RKO (cell line): ENCODE data around the gene TMEM178B.
A peak's percentile ranks its signal among the peaks of the same experiment; 100 is the strongest.
"Not testable (repeated sequence)": the region's sequence is repeated elsewhere in the genome, so short reads cannot be mapped to it uniquely, and the experiment has no call there.

Experiments
- DNase-seq: peaks from one replicate; pipeline ENCODE4 v3.0.0-alpha.2; 2016; ENCODE audit warnings: low spot score

Gene TMEM178B

DNA sequence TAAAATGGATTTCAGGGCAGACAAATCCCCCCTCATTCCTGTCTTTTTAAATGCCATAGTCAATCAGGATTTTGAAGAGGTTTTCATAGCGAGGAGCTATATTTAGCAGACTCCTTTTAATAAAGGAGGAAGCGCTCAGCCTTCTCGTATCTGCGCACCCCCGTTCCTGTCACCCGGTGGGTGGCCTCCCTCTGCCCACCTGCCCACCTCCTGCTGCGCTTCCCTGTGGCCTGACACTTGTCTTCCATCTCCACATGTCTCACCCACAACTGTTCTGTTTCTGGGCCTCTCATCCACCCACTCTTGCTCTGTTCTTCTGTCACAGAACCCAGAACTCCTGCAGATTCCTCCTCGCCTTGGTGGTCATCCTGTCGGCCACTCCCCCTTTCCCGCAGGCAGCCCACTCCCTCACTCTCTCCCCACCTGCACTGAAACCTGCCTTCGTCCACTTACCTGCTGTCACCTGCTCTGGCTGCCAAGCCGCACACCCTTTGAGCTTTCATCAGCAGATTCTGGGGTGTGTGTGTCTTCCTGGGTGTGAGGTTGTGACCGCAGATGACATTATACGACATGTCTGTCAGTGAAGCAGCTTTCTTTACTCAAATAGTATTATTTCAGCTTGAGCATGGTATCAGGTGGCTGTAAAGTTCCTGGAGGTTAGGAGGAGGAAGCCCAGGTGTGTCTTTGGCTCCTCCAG lies 313.8 kb downstream of the TMEM178B start:
- no peak for DNase-seq

DNA sequence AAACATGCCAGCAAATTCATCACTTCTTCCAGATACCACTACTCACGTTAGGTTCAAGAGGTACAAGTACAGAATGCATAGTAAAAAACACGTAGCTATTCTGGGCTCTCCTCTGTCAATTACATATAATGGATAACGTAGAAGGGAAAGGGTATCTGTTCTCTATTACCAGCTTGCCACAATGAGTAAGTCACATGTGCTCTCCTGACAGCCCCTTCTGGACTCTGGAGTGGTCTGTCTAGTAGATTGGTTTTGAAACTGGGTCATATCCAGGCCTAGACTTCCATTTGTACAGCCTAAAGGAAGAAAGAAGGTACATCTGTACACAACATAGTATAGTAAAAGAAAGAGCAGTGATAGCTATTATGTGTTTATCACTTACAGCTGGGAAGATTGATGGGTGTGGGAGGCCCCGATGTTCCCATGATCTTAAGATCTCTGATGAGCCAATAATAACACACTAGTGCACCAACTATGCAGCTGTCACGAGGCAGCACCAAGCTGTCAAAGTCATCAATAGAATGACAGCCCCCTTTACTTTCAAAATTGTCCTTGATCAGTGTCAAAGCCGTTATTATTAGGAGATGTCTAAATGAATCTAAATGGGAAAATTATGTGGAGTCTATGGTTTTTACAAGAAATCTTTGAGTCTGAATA lies 315.4 kb downstream of the TMEM178B start:
- DNase-seq, result no peak

DNA sequence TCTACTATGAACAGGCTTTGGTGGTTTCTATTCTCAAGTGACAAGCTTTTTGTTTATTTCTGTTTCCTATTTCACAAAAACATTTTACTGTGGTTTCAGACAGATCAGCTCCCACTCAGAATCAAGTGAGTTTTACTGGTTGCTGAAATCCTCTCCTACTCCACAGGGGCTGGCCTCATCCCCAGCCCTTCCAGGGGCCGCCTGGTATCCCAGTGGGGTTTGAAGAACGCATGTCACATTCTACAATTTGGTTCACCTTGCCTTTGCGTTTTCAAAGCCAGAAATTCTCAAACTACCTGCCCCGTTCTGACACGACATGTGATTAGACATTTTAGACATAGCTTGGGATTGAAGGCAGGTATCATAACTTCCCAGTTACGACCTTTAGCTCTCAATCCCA lies 316.5 kb downstream of the TMEM178B start:
- no peak for DNase-seq

DNA sequence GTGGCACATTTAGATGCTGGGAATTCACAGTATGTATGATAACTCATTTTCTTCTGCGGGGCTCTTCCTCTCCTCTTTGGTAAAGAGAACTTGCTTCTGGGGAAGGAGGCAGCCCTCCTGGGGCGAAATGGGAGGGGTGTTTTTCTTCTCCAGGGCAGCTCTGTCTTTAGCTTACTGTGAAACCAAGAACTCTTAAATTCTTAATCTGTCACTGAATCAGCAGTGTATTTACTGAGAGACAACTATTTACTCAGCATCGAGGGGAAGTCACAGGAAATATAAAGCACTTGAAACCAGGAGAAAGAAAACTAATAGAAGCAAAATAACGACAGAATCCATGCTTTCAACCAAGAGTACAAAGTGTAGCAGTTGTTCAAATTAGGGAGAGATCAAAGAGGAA lies 319.2 kb downstream of the TMEM178B start:
- DNase-seq, result no peak

DNA sequence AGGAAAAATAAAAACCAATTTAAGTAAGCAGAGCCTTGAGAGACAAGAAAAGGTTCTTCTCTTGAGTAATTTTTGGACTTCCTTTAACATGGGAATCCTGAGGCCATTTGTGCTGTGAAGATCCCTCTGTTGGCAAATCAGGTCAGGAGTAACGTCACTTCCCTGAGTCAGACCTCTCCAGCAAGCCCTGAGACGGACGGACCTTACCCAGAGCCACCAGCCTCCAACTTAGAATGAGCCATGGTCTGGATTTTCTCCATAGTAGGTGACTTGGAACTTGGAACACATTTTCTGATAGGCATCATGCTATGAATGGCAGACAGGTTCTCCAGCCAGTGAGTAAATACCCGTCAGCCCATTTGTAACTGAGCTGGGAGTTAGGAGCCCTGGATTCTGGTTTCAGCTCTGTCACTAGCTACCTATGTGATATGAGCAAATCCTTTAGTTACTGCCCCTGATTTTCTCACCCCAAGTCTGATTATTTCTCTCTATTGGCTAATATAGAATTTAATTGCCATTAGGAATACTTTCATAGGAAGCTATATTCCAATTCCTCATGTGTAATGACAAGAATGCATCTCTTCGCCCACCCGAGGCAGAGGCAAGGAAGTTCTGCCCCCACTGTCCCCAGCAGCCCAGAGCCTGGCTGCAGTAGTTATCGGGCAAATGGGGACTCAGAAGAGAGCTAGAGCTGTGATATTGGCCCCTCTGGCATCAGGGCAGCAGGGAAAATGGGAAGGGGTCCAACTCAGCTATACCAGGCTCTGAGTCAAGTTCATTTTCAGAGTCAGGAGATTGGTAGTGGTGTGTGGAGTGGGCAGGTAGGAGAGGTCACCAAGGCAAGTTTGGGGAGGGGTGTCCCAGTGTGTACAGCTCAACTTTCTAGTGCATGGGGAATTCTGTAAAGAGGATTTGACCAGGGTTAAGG lies 323.6 kb downstream of the TMEM178B start:
- DNase-seq, result peak; percentile 6

DNA sequence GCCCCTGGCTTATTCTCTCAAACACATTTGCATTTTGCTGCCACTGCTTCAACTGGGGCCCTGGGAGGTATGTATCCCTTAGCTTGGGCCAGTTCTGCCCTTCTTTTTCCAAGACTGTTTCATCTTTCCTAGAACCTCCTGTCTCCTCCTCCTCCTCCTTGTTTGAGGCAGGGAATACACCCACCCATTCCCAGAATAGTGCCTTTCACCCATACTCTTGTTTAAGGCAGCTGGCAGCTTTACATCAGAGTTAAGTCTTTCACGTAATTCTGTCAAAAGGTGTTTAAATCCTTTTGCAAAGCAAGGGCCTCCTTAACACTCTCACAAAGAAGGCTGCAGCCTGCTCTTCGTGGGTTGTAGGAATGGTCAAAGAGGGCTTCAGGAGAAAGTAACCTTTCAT lies 326.5 kb downstream of the TMEM178B start:
- DNase-seq, result no peak

DNA sequence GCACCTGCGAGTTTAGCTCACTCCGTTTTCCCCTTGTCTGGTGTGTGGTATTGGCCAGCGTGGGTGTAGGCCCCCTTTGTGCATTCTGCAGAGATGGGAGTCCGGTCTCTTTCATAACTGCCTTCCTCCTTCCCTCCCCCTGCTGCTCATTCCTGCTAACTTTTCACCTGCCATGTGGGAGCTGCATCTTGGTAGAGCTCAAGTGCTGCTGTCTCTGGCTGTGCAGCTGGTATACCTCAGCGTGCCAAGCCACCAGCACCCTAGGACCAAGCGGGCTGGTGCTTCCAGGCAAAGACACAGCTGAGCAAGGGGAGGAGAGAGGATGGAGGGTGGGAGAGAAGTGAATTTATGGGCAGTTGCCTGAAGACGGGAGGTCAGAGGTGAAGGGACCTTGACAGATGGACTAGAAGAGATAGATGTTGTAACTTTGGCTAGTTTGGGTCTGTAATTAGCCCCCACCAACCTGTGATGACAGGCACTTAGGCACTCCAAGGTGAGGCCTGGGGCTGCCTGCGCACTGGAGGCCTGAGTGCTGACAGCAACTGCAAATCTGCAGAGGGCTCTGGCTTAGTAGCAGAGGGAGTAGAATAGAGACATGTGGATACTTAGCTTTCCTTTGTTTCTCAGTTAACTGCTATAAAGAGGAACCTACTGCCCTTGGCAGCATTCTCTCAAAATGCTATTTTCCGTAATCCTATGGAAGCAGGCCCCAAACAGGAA lies 328.6 kb downstream of the TMEM178B start:
- no peak for DNase-seq

DNA sequence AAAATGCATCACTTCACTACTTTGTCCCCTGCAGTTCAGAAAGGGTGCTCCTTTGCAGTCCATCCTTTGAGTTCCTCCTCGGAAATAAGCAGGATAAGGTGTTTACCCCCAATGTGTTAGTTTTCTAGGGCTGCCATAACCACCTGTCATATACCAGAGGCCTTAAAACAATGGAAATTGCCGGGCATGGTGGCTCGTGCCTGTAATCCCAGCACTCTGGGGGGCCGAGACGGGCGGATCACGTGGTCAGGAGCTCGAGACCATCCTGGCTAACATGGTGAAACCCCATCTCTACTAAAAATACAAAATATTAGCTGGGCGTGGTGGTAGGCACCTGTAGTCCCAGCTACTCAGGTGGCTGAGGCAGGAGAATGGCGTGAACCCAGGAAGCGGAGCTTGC lies 330.0 kb downstream of the TMEM178B start:
- DNase-seq, result not testable (repeated sequence)

DNA sequence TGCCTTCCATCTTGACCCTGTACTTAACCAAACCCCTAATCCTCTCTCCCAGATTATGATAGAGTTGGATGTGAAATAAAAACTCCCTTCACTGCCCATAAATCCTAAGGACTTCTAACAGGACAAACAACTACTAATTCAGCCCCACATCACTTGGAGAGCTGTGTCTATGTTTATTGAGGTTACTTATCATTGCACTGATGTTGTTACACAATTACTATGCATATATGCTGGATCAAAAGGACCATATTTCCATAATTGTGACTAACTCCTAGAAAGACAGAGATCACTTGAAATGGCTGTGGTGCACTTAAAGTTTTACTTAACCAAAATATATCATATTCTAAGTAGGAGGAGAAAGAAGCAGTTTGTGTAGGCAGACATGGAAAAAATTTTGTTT lies 332.5 kb downstream of the TMEM178B start:
- DNase-seq, result no peak

DNA sequence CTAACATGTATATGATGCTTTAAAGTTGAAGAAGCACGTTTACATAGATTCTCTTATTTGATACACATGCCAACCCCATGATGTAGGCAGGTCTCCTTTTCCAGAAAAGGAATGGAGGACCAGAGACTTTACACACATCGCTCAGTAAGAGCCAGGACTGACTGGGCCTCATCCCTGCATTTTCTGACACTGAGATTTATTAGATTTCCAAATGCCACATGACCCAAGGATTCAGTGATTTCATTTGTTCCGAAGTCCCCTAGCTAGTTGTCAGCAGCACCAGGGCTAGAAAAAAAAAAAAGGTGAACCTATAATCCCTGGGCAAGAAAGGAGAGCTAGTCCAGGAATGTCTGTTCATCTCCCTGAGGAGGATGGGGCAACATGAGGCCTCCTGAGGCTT lies 334.0 kb downstream of the TMEM178B start:
- DNase-seq, result no peak

DNA sequence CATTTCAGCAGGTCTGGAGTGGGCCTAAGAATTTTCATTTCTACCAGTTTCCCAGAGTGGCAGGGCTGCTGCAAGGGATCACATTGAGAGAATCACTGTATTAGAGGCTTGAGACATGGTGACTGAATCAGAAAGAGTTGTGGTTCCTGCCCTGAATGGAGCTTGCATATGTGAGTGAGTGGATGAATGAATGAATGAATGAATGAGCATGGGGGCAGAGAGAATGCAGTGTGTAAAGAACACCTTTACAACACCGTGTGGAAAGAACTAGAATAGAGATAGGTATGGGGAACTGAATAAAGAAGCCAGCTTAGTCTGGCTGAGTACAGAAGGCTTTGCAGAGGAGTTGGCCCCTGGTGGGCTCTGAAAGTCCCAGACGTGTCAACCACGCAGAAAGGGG lies 334.6 kb downstream of the TMEM178B start:
- DNase-seq, result no peak

DNA sequence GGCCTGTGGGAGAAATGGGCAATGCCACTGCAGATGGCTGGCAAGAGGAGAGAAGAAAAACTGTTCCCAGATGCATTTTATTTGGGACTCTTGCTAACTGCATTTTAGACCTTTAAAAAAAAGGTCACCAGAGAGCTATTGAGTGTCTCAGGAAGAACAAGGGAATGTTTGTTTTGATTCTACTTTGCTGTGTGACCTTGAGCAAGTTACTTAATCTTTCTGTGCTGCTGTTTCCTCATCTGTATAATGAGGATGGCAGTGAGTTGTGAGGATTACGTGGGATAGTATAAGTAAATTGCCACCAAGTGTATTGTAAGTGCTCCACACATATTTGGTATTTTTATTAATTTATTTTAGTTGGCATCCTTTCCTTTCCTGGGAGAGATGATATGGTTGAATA lies 335.4 kb downstream of the TMEM178B start:
- no peak for DNase-seq

DNA sequence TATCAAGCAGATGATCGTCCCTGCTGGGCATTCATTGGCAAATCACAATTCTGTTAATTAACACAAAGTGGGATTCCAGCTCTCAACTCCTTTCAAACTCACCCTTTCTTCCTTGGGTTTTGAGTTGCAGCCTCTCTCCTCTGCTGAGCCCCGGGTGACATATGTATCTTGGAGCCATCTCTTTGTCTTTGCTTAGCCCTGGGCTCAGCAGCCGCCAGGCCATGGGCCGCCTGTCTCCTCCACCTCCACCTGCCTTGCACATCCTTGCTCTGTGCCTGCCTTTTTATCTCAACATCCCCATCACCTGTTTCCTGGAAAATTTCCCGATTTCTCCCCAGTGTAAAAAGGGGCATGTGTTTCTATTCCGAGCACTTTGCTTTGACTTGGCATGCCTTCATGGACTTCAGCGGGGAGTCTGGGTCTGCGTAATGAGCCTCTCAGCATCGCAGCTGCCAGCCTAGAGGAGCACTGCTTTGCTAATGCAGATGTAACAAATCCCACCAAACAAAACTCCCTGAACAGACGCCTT lies 336.0 kb downstream of the TMEM178B start:
- DNase-seq, result no peak

DNA sequence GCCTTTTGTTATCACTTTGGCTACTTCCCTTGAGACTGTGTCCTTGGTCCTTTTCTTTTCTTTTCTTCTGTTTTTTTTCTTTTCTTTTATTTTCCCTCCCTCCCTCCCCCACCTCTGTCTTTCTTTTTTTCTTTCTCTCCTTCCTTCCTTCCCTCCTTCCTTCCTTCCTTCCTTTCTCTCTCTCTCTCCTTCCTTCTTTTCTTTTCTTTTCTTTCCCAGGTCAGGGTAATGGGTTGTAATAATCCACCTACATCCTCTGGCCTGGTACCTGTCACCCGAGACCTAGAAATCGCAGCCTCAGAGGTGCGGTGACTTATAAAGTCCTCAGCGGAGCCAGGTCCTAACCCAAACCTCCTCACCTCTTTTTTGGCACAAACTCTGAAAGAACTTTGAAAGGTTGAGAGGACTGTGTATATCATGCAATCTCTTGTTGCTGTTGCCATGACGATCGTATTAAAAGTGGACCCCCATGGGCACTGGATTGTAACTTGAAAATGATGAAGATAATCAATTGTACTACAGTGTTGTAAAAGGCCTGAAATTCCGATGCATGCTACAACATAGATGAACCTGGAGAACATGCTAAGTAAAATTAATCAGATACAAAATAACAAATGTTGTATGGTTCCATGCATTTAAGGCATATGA lies 336.6 kb downstream of the TMEM178B start:
- DNase-seq, result no peak

DNA sequence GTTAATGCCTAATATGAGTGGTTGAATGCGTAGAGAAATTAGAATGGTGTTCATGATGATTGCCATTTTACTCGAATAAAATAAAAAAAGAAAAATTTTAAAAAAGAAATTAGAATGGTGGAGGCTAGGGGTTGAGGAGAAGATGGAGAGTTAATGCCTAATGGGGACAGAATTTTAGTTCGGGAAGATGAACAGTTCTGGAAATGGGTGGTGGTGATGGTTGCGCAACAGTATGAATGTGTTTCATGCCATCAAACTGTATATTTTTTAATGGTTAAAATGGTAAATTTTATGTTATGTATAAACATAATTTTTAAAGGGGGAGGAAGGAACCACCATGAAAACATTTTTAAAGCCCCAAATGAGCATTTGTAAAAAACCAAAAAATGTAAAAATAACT lies 337.3 kb downstream of the TMEM178B start:
- no peak for DNase-seq

DNA sequence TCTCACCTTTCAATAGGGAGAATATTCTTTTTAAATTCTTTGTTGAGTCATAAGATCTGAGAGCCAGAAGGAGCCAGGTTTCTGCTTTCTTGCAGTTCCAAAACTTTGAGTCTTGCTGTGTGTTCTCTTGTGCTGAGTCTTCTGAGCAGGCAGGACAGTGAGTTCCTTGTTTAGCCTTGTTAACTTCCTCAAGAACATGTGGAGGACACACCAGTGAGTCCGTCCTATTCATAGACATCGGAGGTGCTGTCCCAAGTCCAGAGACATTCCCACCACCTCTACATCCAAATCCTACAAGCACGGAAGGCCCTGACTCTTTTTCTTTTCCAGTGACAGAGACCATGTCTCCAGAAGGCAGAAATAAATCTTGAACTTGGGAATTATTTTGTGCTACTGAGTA lies 342.1 kb downstream of the TMEM178B start:
- no peak for DNase-seq

DNA sequence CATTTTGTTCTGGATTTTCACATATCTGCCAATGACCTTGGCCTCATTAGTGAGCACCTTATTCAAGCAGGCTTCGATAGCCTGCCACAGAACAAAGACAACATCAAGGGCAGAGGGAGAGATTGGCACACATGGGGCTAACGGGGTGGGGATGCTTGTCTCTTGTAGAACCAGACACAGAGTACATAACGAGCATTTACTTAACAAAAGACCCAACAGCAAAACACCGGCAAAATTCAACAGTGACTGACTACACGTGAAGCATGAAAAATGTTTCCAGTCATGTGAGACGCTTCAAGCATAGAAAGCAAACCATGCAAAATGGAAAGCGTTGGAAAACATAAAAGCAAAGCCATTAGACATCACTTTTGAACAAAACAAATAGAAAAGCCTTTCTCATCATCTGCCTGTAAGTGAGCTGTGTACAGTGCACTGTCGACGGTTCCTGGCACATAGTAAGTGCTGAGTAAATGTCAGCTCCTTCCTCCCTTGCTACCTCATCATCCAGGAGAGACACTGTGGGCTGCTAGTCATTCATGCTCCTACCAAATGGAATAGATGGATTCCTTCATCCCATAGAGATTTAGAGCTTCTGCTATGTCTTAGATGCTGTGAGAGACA lies 342.9 kb downstream of the TMEM178B start:
- DNase-seq, result no peak

DNA sequence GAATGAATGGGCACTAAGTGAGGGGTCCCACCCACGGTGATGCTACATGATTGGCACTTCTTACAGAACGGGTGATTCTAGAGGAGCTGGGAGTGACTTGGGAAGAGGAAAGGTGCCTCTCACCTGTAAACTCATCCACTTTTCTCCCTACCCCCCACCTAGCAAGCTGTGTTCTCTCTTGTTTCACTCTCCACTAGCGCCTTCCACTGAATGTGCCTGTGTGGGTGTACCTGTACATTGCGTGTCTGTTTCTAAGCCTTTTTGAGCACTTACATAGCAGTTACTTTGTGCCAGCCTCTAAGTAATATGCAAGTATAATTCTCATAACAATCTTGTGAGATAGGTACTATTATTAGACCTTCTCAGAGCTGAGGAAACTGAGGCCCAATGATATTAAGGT lies 343.6 kb downstream of the TMEM178B start:
- no peak for DNase-seq

DNA sequence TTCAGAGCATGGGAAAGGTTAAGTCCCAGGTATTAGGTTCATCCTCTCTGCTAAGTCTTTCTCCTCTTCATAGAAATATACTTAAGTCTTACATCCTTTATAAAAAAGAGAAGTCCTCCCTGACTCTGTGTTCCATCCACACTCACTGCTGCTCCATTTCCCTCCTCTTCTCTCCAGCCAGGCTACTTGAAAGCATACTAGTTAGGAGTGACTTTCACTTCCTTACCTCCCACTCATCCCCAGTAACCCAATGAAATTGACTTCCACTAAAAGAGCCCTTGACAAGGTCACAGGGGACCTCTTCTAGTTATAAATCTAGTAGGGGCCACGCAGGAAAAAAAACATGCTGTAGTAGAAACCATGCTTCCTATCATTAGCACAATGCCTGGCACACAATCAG lies 344.2 kb downstream of the TMEM178B start:
- DNase-seq, result no peak

DNA sequence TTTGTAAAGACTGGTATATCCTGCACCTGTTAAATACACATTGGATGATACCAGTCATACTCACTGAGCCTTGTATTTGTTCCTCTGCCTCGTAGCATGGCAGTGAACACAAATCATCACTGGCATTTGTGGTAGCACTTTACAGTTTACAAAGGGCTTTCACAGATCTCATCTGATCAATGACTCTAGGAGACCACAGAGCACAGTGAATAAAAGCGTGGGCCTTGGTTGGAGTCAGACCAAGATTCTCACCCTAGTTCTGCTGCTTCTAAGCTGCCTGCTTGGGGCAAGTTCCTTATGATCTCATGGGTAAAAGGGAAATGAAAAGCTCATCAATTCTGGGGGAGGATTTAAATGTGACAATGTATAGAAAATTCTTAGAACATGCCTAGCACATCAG lies 347.4 kb downstream of the TMEM178B start:
- DNase-seq, result no peak

DNA sequence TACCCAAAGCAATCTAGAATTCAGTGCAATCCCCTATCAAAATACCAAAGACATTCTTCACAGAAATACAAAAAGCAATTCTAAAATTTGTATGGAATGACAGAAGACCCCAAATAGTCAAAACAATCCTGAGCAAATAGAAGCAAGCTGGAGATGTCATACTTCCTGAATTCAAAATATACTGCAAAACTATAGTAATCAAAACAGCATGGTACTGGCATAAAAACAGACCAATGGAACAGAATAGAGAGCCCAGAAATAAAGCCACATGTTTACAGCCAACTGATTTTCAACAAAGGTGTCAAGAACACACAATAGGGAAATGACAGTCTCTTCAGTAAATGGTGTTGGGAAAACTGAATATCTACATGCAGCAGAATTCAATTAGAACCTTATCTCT lies 353.3 kb downstream of the TMEM178B start:
- DNase-seq, result no peak
